Posterior vena cava (tissue), 2 donors: ENCODE results near the gene COMT. TPM values are rescaled to one million over a fixed set of nuclear protein-coding genes. Genes with fewer than 3 reads are reported as not detected.

ENCODE experiments used
- DNase-seq: peaks from one replicate; pipeline ENCODE4 v3.0.0-alpha.2; 2020; ENCODE audit warnings: low spot score
- intact Hi-C, 2 donors: fragments of 100-400 bp; cut with DNase I; formaldehyde crosslinking; loops; one replicate each; pipeline versions ENCODE4 v1.14.1 to v1.14.2; 2022 to 2023
- microRNA-seq, 2 donors: library from miRNA; unstranded; fragments of <30 nt; microRNA quantifications; one replicate each; pipeline ENCODE4 v1.2.0, GENCODE V29; 2020 to 2021; ENCODE audit warnings: borderline microRNAs expressed in 2 of 2
- total RNA-seq, 2 donors: library from RNA; stranded (reverse); fragmentation: NEBNext Ultra II Directional; extraction: Animal tissue kit (Norgen Biotek cat#: 25700); gene quantifications; one replicate each; pipeline ENCODE4 v1.2.1, GENCODE V29; 2021
- donor health status: DM: yes; HTN: yes; CAD: no.
- donor health status: DM: yes; HTN: yes; CAD: no.

The COMT gene
- total RNA-seq, 2 donors from 2014 or later, result 81.7 to 95.4 TPM

- DNase-seq, result peak; percentile 72
- intact Hi-C loops, result loop anchor here (2.0 kb wide), 1 partner anchor 42 kb away; no protein-coding TSS in a partner anchor
Measured at GRCh38 chr22:20012741-20013331, 71.3 kb downstream of the COMT start.

- intact Hi-C loops, result loop anchor here (2.0 kb wide), 1 partner anchor 43 kb away; no protein-coding TSS in a partner anchor
- peak; percentile 88 for DNase-seq
Measured at GRCh38 chr22:20013382-20013871, 71.9 kb downstream of the COMT start.

GRCh38 chr22:20014526-20015186 is 73.1 kb downstream of the COMT start:
- intact Hi-C loops, result no loop called here

GRCh38 chr22:20015187-20015625 is 73.6 kb downstream of the COMT start:
- intact Hi-C loops, result no loop called here
- peak; percentile 63 for DNase-seq

More at GRCh38 chr22:20014526-20015186, 73.1 kb downstream of the COMT start:
- peak; percentile 64 for DNase-seq

GRCh38 chr22:20015971-20016733 is 74.6 kb downstream of the COMT start:
- DNase-seq, result peak; percentile 84
- intact Hi-C loops, result no loop called here

GRCh38 chr22:20016734-20017621 is 75.4 kb downstream of the COMT start, which contains the start of gene ARVCF:
TSS of gene ARVCF (minus strand) at chr22:20016823. CDS start at chr22:19990794, 26,029 bp downstream.
- intact Hi-C loops, result no loop called here
- DNase-seq, result peak; percentile 97

- peak; percentile 37 for DNase-seq
- intact Hi-C loops, result no loop called here
Measured at GRCh38 chr22:20017622-20017958, 76.0 kb downstream of the COMT start.

GRCh38 chr22:20018001-20018400 is 76.4 kb downstream of the COMT start:
- DNase-seq, result peak; percentile 50
- intact Hi-C loops, result no loop called here

Small RNA genes lying within 50 kb of the gene (microRNA-seq; reads per million reads assigned to microRNA genes)
- gene MIR4761, result 0 reads per million in 2 donors

Other genes with a start within 250 kb of the COMT start
- 10 to 100 TPM; 22.9 to 29.8 TPM for gene SEPTIN5, start 227.3 kb upstream of the COMT start, total RNA-seq
- gene GP1BB, start 218.2 kb upstream of the COMT start, total RNA-seq, result under 1 TPM in 1 of 2 donors, not detected in 1; 0.83 TPM
- 1 to 10 TPM; 7.5 to 8.1 TPM for gene TBX1, start 181.0 kb upstream of the COMT start, total RNA-seq
- gene GNB1L, start 86.9 kb upstream of the COMT start, total RNA-seq, result 1 to 10 TPM; 3.6 to 3.9 TPM
- gene RTL10, start 86.9 kb upstream of the COMT start, total RNA-seq, result 1 to 10 TPM; 7.6 to 8.6 TPM
- 10 to 100 TPM; 13.9 to 19.2 TPM for gene TXNRD2, start within 50 bp of the COMT start, total RNA-seq
- 10 to 100 TPM; 20.1 to 21.3 TPM for gene ARVCF, start 75.1 kb downstream of the COMT start, total RNA-seq
- 10 to 100 TPM; 28.4 to 31.1 TPM for gene TANGO2, start 79.3 kb downstream of the COMT start, total RNA-seq
- gene DGCR8, start 138.5 kb downstream of the COMT start, total RNA-seq, result 10 to 100 TPM; 24.3 to 25.2 TPM
- gene RANBP1, start 174.3 kb downstream of the COMT start, total RNA-seq, result 10 to 100 TPM; 57.0 to 61.6 TPM
- gene TRMT2A, start 175.5 kb downstream of the COMT start, total RNA-seq, result 10 to 100 TPM; 25.7 to 37.7 TPM
- gene ZDHHC8, start 190.0 kb downstream of the COMT start, total RNA-seq, result 10 to 100 TPM; 45.6 to 46.3 TPM
- gene CCDC188, start 209.3 kb downstream of the COMT start, total RNA-seq, result 1 to 10 TPM in 1 of 2 donors, under 1 TPM in 1; 1.00 to 2.5 TPM